Measurements from ENCODE around the gene UBD. TPM values are rescaled to one million over a fixed set of nuclear protein-coding genes. Genes with fewer than 3 reads are reported as not detected.

The UBD gene
- total RNA-seq, 2 experiments from 2014 or later = 0.50 to 0.67 TPM

- ChIA-PET CTCF (interaction anchor here (1.9 kb wide), 1 partner anchor 126 kb away, joined by 4 read pairs; no protein-coding TSS in a partner anchor), POLR2A (no interaction called here)
- Mint-ChIP-seq H3K27me3 (peaks cover 19% of the 10 kb centered on the region), H3K4me1 (ENCODE audit: low read depth) (peaks cover 5% of the 10 kb centered on the region), H3K4me3 (no peak overlapping the region), H3K36me3 (ENCODE audit: low read depth) (no peaks in the 10 kb centered on the region), H3K27ac (no peak overlapping the region), H3K9me3 (no peaks in the 10 kb centered on the region)
- TF ChIP-seq, protein P1, sequence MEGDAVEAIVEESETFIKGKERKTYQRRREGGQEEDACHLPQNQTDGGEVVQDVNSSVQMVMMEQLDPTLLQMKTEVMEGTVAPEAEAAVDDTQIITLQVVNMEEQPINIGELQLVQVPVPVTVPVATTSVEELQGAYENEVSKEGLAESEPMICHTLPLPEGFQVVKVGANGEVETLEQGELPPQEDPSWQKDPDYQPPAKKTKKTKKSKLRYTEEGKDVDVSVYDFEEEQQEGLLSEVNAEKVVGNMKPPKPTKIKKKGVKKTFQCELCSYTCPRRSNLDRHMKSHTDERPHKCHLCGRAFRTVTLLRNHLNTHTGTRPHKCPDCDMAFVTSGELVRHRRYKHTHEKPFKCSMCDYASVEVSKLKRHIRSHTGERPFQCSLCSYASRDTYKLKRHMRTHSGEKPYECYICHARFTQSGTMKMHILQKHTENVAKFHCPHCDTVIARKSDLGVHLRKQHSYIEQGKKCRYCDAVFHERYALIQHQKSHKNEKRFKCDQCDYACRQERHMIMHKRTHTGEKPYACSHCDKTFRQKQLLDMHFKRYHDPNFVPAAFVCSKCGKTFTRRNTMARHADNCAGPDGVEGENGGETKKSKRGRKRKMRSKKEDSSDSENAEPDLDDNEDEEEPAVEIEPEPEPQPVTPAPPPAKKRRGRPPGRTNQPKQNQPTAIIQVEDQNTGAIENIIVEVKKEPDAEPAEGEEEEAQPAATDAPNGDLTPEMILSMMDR (IDR thresholded peaks at IDR 0.05) = no peak
- no peak for DNase-seq
- no peak for ATAC-seq
- intact Hi-C loops (cut with micrococcal nuclease) = no loop called here
These were observed 31.1 kb downstream of the UBD start for GRCh38 chr6:29528300-29528931.

DNA sequence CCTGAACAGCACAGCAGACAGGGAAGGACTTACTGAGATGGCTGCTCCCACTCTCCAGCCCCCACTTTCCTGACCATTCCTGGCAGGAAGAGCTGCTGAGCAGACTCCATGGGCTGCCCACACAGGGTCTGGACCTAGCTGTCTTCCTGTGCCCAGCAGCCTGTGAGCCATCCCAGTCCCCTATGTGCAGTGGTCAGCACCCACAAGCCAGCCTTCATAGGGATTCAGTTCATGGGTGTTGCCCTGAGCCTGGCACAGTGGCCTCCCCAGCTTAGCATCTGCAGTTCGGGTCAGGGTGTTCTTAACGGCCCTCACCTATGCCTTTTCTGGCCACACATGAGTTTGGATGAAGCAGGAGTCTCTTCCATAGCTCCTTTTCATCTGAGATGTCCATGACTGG, 32.0 kb downstream of the UBD start:
- ATAC-seq = no peak
- peaks cover 22% of the 10 kb centered on the region for H3K27me3 Mint-ChIP-seq
- CTCF ChIA-PET = interaction anchor here (1.9 kb wide), 1 partner anchor 126 kb away, joined by 4 read pairs; no protein-coding TSS in a partner anchor
- TF ChIP-seq, protein P1 (IDR thresholded peaks at IDR 0.05) = no peak
- no peak overlapping the region for H3K4me3 Mint-ChIP-seq
- H3K4me1 Mint-ChIP-seq (ENCODE audit: low read depth) = peaks cover 5% of the 10 kb centered on the region
- POLR2A ChIA-PET = no interaction called here
- H3K36me3 Mint-ChIP-seq (ENCODE audit: low read depth) = no peaks in the 10 kb centered on the region
- H3K9me3 Mint-ChIP-seq = peaks cover 3% of the 10 kb centered on the region
- intact Hi-C loops (cut with micrococcal nuclease) = no loop called here
- H3K27ac Mint-ChIP-seq = no peak overlapping the region
- no peak for DNase-seq

DNA sequence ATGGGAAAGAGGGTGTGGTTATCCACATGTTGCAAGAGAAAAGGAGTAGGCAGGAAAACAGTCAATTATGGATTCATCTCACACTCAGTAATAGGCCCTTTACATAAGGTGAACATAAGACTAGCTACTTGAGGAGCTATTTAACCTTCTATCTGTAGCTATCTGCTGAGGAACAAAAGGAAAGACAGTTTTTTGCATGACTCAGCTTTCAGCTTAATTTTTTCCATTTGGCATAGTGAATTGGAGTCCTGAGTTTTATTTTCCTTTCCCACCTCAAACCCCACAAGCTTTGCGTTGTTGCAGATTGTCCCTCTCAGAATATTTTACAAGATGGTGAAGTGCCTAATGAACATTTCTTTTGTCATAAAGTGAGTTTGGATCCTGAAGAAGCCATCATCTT, 32.4 kb downstream of the UBD start:
- Mint-ChIP-seq H3K9me3 (peaks cover 3% of the 10 kb centered on the region), H3K36me3 (ENCODE audit: low read depth) (no peaks in the 10 kb centered on the region), H3K27ac (no peak overlapping the region), H3K4me3 (no peak overlapping the region), H3K4me1 (ENCODE audit: low read depth) (peaks cover 5% of the 10 kb centered on the region), H3K27me3 (peaks cover 22% of the 10 kb centered on the region)
- ATAC-seq (no peak), DNase-seq (no peak)
- ChIA-PET POLR2A (no interaction called here), CTCF (interaction anchor here (0.6 to 1.9 kb wide), 3 partner anchors 55 to 752 kb away, joined by 3 to 4 read pairs (median 3); no protein-coding TSS in a partner anchor)
- TF ChIP-seq, protein P1 (IDR thresholded peaks at IDR 0.05) = no peak
- intact Hi-C loops (cut with micrococcal nuclease) = no loop called here

GRCh38 chr6:29525311-29525639, 34.3 kb downstream of the UBD start:
- peaks cover 5% of the 10 kb centered on the region for H3K4me1 Mint-ChIP-seq (ENCODE audit: low read depth)
- TF ChIP-seq, protein P1 (IDR thresholded peaks at IDR 0.05) = no peak
- H3K27me3 Mint-ChIP-seq = peaks cover 22% of the 10 kb centered on the region
- no peak for DNase-seq
- CTCF ChIA-PET = no interaction called here
- no peaks in the 10 kb centered on the region for H3K36me3 Mint-ChIP-seq (ENCODE audit: low read depth)
- peaks cover 3% of the 10 kb centered on the region for H3K9me3 Mint-ChIP-seq
- H3K4me3 Mint-ChIP-seq = no peak overlapping the region
- intact Hi-C loops (cut with micrococcal nuclease) = no loop called here
- H3K27ac Mint-ChIP-seq = no peak overlapping the region
- POLR2A ChIA-PET = interaction anchor here (0.6 kb wide), 1 partner anchor 73 kb away, joined by 3 read pairs; no protein-coding TSS in a partner anchor
- ATAC-seq = no peak

DNA sequence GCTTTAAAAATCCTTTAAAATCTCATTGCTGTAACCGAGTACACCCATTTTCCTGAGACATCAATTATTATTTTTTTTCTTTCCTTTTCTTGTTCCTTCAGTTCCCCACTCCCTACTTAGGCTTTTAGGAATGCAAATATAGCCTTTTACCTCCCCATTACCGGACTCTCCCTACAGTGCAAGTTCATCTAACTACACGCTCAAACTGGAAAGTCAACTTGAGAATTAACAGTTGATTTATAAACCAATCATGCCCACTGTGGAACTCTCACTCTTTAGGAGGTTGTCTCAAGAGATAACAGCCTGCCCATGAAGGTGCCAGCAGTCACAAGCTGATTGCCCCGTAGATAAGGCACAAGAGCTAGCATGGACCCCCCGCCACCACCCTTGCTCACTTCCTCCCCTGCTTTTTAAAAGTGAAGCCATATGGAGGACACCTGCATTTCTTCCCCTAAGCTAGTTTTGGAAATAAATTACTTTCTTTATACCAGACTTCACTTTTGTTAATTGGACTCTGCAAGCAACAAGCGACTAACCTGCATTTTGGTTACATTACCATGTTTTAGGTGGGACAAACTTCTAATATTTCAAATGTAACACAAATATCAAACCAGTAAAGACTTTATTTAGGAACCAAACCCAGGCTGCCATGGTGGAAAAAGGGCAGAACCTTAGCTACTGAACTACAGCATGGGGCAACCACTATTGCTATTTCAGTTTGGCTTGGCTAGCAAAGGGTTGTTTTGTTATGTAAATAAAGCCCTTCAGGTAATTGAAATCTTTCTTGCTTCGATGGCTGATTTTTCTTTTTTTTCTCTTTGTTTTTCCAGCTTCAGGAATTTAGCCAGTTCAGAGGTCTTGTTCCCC, 34.9 kb downstream of the UBD start:
- Mint-ChIP-seq H3K4me1 (ENCODE audit: low read depth) (peaks cover 5% of the 10 kb centered on the region), H3K4me3 (no peak overlapping the region), H3K27ac (no peak overlapping the region), H3K9me3 (peaks cover 3% of the 10 kb centered on the region), H3K27me3 (peaks cover 22% of the 10 kb centered on the region), H3K36me3 (ENCODE audit: low read depth) (no peaks in the 10 kb centered on the region)
- DNase-seq (no peak), ATAC-seq (no peak)
- intact Hi-C loops (cut with micrococcal nuclease) = no loop called here
- POLR2A ChIA-PET = interaction anchor here (0.6 to 1.1 kb wide), 2 partner anchors 11 to 74 kb away, joined by 3 read pairs; no protein-coding TSS in a partner anchor
- CTCF ChIA-PET = no interaction called here
- TF ChIP-seq, protein P1 (IDR thresholded peaks at IDR 0.05) = no peak

Measured in activated CD8-positive, alpha-beta T cell treated with anti-CD3 and anti-CD28 coated beads for 36 hours (primary cell).